GM18870 (cell line): ENCODE data around the gene IFT74.

Source experiments
- ATAC-seq: cut with Tn5 transposase; IDR thresholded peaks from one replicate; pipeline ENCODE4 v1.9.1; 2021; ENCODE audit warnings: moderate library complexity; ENCODE audit not compliant: unreplicated experiment

The IFT74 gene

DNA sequence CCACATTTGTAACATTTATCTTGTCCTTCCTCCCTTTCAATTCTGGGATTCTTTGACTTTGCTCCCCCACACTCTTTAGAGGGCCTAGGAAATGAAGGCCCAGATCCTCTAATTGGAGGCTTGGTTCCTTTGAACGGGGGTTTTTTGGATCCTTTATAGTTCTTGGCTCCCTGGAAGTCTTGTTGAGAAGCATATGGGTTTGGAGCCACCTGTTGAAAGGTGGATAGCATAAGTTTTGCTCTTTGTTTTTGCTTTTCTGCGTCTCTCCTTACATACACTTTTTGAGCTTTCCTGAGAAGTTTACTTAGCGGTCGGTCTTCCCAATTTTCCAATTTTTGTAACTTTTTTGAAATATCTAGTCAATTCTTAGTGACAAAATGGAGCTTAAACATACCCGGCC lies 17.8 kb downstream of the IFT74 start:
- no peak for ATAC-seq

DNA sequence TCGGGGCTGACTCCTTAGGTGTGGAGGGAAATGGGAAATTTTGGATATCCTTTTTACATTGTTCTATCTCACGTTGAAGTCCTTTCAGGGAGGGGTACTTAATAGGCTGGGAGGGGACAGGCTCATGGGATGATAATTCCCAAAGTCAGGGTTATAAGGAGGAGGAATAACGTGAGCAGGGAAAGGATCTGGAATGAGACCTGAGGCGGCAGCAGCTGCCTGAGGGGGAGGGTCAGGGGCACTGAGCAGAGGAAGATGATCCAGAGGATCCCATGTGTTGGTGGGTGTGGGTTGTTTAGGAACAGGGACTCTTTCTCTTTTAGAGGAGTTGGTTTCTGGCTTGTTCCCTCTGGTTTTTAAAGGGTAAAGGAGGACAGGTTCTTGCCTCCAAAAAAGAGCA lies 18.7 kb downstream of the IFT74 start:
- no peak for ATAC-seq

DNA sequence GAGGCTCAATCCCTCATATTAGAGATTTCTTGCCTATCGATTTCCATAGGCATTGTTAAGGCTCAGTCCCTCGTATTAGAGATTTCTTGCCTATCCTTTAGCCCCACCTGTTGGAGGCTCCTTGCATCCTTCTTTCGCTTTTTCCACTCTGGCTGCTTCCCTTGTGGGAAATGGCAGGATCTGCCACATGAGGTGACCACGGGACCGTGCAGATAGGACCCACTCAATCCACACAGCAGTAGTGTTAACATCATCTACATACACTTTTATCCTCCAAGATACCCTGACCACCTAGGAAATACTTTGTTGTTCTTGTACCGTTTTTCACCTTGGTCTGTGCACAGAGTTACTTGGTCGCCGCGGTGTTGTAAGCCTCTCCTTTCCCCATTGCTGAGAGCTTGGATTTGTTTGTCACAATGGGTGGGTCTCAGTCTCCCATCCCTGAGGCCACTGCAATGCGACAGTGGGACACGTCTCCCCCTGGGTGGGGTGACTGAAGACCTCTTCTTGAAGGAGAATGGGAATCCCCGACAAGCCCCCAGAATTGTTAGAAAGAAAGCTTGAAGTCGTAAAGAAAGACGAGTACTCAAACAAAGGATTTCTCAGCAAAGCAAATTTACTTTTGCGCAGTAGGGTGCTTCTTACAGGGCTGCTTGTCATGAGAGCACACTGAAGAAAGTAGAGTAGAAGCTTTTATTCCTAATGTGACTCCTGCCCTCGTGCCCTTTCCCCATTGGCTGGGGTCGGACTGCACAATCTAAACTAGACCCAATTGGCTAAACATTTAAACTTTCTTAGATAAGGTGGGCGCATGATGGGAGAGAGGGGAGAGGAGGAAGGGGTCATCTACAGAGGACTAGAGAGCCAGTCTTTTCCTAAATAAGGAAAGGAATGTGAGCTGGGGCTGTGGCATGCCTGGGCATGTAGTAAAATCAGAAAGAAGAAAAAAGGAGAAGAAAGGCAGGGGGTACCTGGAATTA lies 19.8 kb downstream of the IFT74 start:
- ATAC-seq, result no peak

DNA sequence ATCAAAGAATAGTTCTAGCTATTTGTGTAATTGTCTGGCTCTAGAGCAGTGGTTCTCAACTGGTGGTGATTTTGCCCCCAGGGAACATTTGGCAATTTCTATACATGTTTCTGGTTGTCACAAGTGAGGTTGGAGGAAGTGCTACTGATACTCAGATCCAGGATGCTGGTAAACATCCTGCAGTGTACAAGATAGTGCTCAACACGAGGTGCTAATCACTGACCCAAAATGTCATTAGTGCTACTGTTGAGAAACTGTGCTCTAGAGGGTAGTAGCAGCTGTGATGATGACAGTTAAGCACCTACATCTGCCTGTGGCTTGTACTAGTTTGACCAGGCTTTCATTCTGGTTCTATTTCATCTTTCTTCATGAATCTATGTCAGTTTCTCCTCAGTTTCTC lies 27.1 kb downstream of the IFT74 start:
- no peak for ATAC-seq

DNA sequence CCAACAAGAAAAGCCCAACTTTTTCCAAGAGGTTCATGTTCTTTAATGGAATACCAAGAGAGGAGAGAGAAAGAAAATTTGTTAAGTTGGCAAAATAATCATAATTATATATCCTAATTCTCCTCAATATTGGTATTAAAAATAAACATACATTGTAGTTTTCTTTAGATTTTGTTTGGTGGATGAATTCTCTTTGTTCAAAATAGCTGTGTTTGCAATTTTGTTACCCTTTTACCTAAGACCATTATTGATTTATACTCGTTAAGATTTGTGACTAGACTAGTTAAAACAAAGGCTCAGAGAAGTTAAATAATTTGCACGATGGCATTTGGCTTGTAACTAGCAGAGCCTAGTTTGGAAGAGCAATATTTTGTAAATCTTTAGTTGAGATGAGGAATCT lies 39.6 kb downstream of the IFT74 start:
- ATAC-seq, result no peak

DNA sequence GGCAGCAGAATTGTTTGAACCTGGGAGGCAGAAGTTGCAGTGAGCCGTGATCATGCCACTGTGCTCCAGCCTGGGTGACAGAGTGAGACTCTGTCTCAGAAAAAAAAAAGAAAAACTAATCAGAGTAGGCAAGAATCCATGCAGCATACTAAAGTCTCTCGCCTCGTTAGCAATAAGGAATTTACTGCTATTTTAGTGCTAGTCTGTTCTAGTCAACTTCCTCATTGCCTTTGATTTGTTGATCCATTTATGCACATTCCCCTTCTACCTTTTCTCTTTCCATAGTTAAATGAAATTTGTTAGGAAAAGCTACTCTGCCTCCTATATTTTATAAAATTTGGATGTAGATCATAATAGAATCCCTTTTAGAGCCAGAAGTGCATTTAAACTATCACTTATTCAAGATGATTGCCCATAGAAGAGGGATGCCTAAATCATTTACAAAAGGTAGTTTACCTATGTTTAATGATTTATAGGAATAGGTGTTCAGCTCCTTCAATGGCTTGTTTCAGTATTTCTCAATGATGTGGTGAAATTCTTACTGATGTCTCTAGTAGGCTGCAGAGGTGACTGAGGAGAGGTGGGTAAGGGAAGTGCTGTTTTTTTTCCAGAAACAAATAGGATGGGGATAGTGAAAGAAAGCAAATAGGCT lies 47.3 kb downstream of the IFT74 start:
- ATAC-seq, result no peak

DNA sequence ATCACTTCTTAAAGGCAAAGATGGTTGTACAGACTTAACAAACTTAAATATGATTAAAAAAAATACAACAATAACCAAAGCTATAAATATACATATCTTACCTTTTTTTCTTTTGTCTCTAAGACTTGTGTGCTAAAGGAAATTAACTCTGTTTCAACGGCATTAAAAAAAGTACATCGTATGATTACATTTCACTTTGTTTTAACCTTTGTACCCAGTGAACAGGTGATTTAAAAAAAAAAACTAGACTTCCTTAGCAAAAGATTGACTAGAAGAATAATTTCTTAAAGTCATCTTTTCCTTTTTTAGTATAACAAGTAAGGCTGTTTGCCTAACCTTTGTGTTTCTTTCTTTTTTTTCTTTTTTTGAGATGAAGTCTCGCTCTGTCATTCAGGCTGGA lies 49.3 kb downstream of the IFT74 start, which contains the start of gene LRRC19:
TSS of gene LRRC19 (minus strand) at position 182 of the 400 bp plus-strand sequence. CDS start 5,978 bp downstream, outside the sequence.
- ATAC-seq, result no peak

DNA sequence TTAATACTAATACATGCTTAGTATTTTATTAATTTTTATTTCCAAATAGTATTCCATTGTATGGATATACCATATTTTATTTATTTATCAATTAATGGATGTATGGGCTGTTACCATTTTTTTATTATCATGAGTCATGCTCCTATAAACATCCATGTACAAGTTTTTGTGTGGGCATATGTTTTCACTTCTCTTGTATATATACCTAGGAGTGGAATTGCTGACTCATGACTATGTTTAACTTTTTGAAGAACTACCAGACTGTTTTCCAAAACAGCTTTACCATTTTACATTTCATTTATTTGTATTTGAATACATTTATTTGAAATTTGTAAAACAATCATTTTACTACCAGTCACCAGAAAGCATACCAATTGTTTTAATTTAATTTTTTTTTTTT lies 63.4 kb downstream of the IFT74 start:
- no peak for ATAC-seq

DNA sequence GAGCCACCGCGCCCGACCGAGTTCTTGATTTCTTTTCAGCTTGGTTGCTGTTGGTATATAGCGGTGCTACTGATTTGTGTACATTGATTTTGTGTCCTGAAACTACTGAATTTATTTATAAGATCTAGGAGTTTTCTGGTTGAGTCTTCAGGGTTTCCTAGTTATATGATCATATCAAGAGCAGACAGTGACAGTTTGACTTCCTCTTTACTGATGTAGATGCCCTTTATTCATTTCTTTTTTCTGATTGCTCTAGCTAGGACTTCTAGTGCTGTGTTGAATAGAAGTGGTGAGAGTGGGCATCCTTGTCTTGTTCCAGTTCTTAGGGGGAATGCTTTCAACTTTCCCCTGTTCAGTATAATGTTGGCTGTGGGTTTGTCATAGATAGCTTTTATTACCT lies 66.7 kb downstream of the IFT74 start:
- no peak for ATAC-seq

DNA sequence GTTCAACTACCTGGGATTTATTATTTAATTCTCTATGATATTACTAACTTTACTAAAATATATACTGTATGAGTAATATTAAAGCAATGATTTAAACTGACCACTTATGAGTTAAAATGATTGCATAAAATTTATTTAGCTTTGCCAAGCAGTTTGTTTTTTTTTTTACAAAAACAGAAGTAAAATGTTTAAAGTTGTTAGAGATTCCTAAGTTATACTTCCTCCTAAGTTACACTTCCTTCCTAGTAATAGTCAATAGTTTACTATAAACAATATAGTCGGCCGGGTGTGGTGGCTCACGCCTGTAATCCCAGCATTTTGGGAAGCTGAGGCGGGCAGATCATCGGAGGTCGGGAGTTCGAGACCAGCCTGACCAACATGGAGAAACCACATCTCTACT lies 73.0 kb downstream of the IFT74 start:
- ATAC-seq, result no peak

DNA sequence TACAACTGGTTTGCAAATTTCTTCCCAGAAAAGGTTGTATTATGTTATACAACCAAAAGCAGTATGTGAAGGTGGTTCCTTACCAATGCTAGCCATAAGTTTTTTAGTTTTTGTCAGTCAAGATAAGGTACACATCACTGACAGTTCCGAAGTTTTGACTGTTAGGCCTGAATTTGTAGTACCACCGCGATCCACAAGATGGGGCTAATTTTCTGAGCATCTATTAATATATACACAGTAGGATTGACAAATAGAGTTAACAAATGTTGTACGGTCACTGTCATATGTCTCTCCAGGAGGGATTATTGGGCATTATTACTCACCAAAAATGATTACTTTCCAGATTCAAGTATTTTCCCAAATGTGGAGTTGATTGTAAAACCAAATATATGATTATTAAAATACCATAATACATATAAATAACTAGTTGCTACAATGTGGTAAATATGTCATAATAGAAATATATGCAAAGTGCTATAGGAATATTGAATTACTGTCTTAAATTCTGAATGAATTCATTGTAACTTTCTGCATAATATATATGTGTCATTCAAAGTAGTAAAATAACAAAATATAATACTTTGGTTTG lies 77.7 kb downstream of the IFT74 start:
- ATAC-seq, result no peak

DNA sequence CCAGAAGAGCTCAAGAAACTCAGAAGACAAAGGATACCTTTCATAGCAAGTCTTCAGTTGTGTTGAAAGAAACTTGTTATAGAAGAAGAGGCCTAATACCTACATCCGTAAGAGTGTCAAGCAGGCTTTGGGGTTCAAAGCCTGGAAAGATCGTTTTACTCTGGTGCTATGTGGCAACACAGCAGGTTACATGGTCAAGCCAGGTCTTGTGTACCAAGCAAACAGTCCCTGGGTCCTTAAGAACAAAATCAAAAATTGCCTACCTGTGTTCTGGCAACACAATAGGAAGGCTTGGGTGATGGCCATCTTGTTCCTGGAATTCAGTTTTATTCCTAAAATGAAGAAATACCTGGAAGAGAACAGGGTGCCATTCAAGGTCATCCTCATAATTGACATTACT lies 81.3 kb downstream of the IFT74 start:
- ATAC-seq, result no peak

DNA sequence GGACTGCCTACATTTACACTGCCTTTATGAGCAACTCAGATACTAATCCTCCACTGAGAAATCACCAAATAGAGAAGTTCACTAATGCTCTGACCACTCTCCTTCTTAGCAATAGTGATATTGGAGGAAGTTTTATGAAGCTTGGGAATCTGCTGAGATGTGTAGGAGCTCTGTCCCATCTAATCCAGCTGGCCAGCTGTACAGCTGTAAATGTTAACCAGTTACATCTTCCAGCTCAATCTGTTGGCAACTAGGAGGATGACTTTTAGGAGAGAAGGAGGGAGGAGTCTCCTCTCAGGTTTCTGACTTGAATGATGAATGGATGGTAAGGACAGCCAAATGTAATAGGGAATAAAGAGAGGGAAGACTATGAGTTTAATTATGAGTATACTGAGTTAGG lies 85.5 kb downstream of the IFT74 start:
- ATAC-seq, result no peak

DNA sequence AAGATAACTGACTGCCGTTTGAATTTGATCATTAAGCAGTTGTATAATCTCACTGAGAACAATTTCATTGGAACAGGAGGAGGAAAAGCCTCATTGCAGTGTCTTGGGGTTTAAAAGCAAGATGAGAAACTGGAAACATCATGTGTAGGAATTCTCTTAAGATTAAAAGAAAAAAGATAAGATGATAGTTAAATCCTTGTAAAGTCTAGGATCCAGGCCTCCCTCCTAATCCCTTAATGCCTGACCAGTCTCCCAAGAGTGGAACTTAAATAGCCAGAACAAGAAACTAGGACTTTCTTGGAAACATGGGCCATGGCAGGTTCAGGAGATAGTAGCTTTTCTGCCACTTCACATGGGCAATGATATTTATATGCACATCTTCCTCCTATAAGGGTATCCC lies 86.3 kb downstream of the IFT74 start:
- ATAC-seq, result no peak

DNA sequence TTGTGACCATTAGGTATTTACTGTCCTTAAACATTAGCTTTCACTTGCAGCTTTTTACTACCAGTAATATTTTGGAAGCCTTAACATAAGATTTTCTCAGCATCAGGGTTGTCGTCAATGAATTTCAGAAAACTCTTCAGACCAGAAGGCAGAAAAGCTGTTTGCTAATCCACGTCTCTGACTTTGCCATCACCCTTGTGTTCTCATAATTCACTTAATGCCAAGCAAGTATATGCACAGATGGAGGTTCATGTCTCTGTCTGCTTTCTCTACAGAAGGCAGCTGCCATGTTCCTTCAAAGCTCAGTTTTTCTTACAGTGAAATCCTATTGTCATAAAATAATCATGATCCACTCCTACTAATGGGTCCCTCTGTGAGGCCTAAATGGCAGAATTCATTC lies 87.0 kb downstream of the IFT74 start:
- no peak for ATAC-seq

DNA sequence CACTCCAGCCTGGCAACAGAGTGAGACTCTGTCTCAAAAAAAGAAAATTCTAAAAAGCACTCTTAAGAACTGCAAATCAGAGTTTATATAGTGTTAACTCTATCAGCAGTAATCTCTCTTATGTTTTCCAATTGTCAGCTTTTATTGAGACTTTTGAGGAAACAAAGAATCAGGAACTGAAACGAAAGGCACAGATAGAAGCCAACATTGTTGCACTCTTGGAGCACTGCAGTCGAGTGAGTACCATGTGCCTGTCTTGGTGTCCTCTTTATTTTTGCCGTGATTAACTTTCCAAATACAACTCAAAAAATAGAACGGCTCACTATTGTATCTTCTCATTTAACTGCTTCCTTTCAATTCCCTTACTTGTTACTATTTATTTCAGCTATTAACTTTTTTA lies 90.9 kb downstream of the IFT74 start:
- no peak for ATAC-seq

DNA sequence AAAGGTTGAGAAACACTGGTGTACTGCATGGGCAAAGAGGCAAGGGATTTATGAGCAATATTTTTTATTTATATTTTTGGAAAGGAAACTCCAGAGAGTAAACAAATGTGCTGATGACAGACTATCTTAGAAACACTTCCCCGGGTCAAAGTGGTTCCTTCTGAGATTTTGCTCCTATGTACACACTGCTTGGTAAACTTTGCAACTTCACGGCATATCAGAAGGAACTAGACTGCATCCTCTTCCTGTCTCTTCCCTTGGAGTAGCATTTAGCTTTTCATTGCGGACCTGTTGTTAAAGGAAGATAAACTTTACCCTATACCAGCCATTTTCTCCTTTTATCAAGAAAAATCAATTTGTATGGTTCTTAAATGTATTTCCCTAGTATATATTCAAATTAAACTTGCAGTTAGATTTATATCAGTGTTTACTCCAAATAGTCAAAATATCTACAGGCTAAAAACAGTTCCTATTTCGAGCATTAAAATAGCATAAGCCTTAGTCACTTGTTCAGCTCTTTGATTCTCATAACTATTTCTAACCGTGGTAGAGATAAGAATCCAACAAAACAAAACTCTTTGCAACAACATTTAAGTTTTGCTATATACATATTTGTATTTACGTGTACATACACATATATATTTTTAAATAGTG lies 97.3 kb downstream of the IFT74 start:
- ATAC-seq, result no peak

DNA sequence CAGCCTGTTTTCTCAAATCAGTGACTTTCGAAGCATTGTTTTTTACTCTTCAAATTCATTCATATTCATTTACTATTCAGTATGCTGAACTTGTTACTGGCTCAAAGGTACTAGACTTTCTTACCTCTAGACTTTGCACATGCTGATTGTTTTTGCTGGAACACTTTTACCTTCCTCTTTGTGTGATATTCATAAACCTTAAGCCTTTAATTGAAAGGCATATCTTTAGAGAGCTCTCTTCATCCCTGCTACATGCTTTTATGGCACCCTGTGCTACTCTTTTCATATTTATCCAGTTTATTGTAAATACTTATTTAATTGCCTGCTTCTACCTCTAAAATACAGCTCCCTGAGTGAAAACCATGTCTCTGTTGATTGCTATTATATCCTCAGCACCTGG lies 97.9 kb downstream of the IFT74 start:
- ATAC-seq, result no peak

DNA sequence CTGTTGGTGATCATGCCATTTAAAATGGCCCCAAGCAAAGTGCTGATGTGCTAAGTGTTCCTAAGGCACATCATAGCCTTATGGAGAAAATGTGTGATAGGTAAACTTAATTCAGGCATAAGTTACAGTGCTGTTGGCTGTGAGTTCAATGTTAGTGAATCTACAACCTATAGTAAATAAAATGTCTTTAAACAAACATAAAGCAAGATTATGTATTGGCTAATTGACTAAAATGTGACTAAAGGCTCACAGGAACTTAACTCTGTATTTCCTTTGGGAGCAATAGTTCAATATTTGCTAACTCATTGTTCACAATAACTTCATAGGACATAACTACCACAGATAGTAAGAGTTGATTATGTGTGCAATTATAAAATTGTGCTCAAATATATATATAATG lies 98.6 kb downstream of the IFT74 start:
- no peak for ATAC-seq

DNA sequence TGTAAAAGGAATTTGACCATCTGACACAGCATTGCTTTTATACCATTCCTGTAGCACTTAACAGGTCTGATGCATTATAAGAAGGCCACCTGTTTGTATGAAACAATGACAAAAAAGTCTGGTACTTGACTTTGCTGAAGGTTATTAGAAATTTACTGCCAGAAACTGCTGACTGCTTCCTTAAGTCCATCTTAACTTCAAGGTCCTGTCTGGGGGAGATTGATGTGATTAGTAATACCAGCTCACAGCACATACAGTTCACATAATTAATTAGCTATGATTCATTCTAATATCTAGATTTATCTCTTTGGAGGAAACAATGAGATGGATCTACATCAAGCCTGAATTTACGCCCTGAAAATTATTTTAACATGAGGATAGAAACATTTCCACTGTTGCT lies 103.2 kb downstream of the IFT74 start:
- no peak for ATAC-seq

DNA sequence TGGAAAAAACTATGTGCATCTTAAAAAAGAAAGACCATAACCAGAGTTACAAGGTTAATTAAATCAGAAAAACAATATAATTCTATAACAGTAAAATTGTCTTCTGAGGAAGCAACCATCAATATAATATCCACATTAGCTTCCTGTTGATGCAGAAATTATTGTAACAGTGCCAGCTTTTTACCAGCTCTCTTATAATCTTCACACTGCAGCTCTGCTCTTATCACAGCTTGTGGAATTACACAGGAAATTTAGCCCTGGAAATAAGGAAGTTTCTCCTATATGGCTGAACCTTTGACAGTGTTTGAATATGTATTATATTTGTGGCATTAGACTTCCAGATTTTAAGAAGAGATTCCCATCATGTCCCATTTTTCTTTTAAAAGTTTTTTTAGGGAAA lies 103.7 kb downstream of the IFT74 start:
- no peak for ATAC-seq
